K562 (cell line): ENCODE results near the gene IRF9. TPM values are rescaled to one million over a fixed set of nuclear protein-coding genes. Genes with fewer than 3 reads are reported as not detected.

ENCODE experiments used
- ATF4 ChIP-seq: fragments of 450-650 bp; formaldehyde crosslinking; IDR thresholded peaks from 2 replicates; pipeline ENCODE4 v1.4.0; 2022; ENCODE audit warnings: mild to moderate bottlenecking, moderate library complexity
- CBX3 ChIP-seq, 2 experiments: IDR thresholded peaks; 1 replicate in 1 of 2; 2 replicates in 1 of 2; pipeline ENCODE4 v1.6.1; 2012; ENCODE audit warnings: inconsistent platforms in 2 of 2, low read length in 2 of 2, borderline replicate concordance in 1 of 2, control low read depth in 1 of 2
- CCNT2 ChIP-seq: IDR thresholded peaks from 2 replicates; pipeline ENCODE4 v1.6.1; 2011; ENCODE audit warnings: borderline replicate concordance, low read depth, mild to moderate bottlenecking, moderate library complexity, mixed read lengths, low read length; ENCODE audit not compliant: insufficient read length; ENCODE audit errors: extremely low read depth
- CEBPB ChIP-seq: fragments of 450-650 bp; IDR thresholded peaks from 2 replicates; pipeline ENCODE4 v1.6.1; 2016; ENCODE audit warnings: missing genetic modification characterization, missing compliant biosample characterization
- FOXO4 ChIP-seq: fragments of 450-650 bp; formaldehyde crosslinking; IDR thresholded peaks from 2 replicates; pipeline ENCODE4 v1.4.0; 2020; ENCODE audit warnings: mild to moderate bottlenecking, moderate library complexity
- KDM1A ChIP-seq, 2 experiments: fragments of 450-650 bp; IDR thresholded peaks; 2 replicates each; pipeline ENCODE4 v1.6.1; 2016; ENCODE audit warnings: mild to moderate bottlenecking in 2 of 2
- MXI1 ChIP-seq: IDR thresholded peaks from 2 replicates; pipeline ENCODE4 v1.6.1; 2011; ENCODE audit warnings: low read depth, mild to moderate bottlenecking, improper control_type of control experiment, low read length
- NFATC3 ChIP-seq: fragments of 450-650 bp; IDR thresholded peaks from 2 replicates; pipeline ENCODE4 v1.6.1; 2017; ENCODE audit warnings: mild to moderate bottlenecking
- NFIC ChIP-seq: fragments of 450-650 bp; IDR thresholded peaks from 2 replicates; pipeline ENCODE4 v1.6.1; 2017; ENCODE audit warnings: mild to moderate bottlenecking, inconsistent platforms
- POLR2AphosphoS5 ChIP-seq: IDR thresholded peaks from 2 replicates; pipeline ENCODE4 v1.6.1; 2011; ENCODE audit warnings: mild to moderate bottlenecking, low read depth, low read length, moderate library complexity; ENCODE audit not compliant: control insufficient read depth, insufficient read depth
- POLR2H ChIP-seq: IDR thresholded peaks from 2 replicates; pipeline ENCODE4 v1.6.1; 2016; ENCODE audit warnings: missing genetic modification characterization, low read depth, mild to moderate bottlenecking, control low read depth, missing compliant biosample characterization, moderate library complexity
- PRMT5 ChIP-seq: sonication (generic); formaldehyde crosslinking; IDR thresholded peaks from 2 replicates; pipeline ENCODE4 v1.5.0; 2020; ENCODE audit warnings: missing genetic modification reagents
- SIN3A ChIP-seq, 2 experiments: fragments of 150-350 bp in 1 of 2; IDR thresholded peaks; 2 replicates each; pipeline ENCODE4 v1.6.1; 2011 to 2016; ENCODE audit warnings: borderline replicate concordance in 2 of 2, low read depth in 2 of 2, low read length in 2 of 2, mild to moderate bottlenecking in 2 of 2, moderate library complexity in 2 of 2; ENCODE audit not compliant: control insufficient read depth in 1 of 2
- SRSF9 ChIP-seq: fragments of 200-400 bp; formaldehyde crosslinking; IDR thresholded peaks from 2 replicates; pipeline ENCODE4 v1.6.1; 2017; ENCODE audit warnings: low read depth, low read length, borderline replicate concordance
- TAF15 ChIP-seq: fragments of 200-400 bp; formaldehyde crosslinking; IDR thresholded peaks from 2 replicates; pipeline ENCODE4 v1.6.1; 2017; ENCODE audit warnings: mild to moderate bottlenecking, low read depth, low read length, moderate library complexity
- THRAP3 ChIP-seq: fragments of 450-650 bp; IDR thresholded peaks from 2 replicates; pipeline ENCODE4 v1.6.1; 2016; ENCODE audit warnings: mild to moderate bottlenecking, inconsistent platforms, borderline replicate concordance
- ZMIZ1 ChIP-seq, 2 experiments: fragments of 150-350 bp in 1 of 2; IDR thresholded peaks; 2 replicates each; pipeline ENCODE4 v1.6.1; 2012 to 2016; ENCODE audit warnings: low read depth in 2 of 2, low read length in 2 of 2, mild to moderate bottlenecking in 1 of 2, moderate library complexity in 1 of 2
- ZNF134 ChIP-seq: fragments of 250-450 bp; sonication (Bioruptor Pico); conservative IDR thresholded peaks from 2 replicates; pipeline ENCODE4 v1.4.0; 2020
- ZNF263 ChIP-seq: sonication (generic); formaldehyde crosslinking; IDR thresholded peaks from 2 replicates; pipeline ENCODE4 v1.8.0; 2022; ENCODE audit warnings: mild to moderate bottlenecking, missing genetic modification reagents, borderline replicate concordance
- ZNF41 ChIP-seq: fragments of 250-450 bp; sonication (Bioruptor Pico); conservative IDR thresholded peaks from 2 replicates; pipeline ENCODE4 v1.4.0; 2020; ENCODE audit warnings: mild to moderate bottlenecking
- ZNF77 ChIP-seq: fragments of 250-450 bp; sonication (Bioruptor Pico); IDR thresholded peaks from 2 replicates; pipeline ENCODE4 v1.5.0; 2020
- ZZZ3 ChIP-seq: fragments of 450-650 bp; IDR thresholded peaks from 2 replicates; pipeline ENCODE4 v1.6.1; 2016; ENCODE audit warnings: antibody characterized with exemption, mild to moderate bottlenecking, moderate library complexity
- polyA plus RNA-seq, 8 experiments: library from polyadenylated mRNA; depleted of rRNA in 4 of 8; stranded (reverse) in 5 of 8; unstranded in 3 of 8; fragments of >200 nt; fragmentation: Nextera tagmentation in 2 of 8; fragmentation: Illumina TruSeq in 1 of 8; extraction: Ambion mirVana in 2 of 8; extraction: Trizol in 1 of 8; gene quantifications; 2 replicates each; pipeline versions ENCODE4 v1.2.1 to v1.2.3, GENCODE V29; 2011 to 2014; ENCODE audit warnings: inconsistent platforms in 1 of 8, missing spikeins in 1 of 8
- total RNA-seq, 7 experiments: library from RNA; depleted of rRNA in 6 of 7; stranded (reverse); fragments of >200 nt in 6 of 7; fragmentation: Illumina TruSeq in 2 of 7; extraction: Trizol in 2 of 7; gene quantifications; 2 replicates each; pipeline versions ENCODE4 v1.2.1 to v1.2.3, GENCODE V29; 2011 to 2021; ENCODE audit warnings: low replicate concordance in 1 of 7

The IRF9 gene
- total and polyA plus RNA-seq, 9 of the 15 experiments (the other 6 are each of a cell fraction or from before 2014, with no cell fraction given) = 0.79 to 14.8 (median 6.1) TPM

- TF ChIP-seq CEBPB (tag) (peak; percentile 62), THRAP3 (no peak), PRMT5 (CRISPR knock-in tag) (no peak), FOXO4 (CRISPR knock-in tag) (no peak), ZMIZ1 (IDR thresholded peaks at IDR 0.05; ENCODE audit: low read depth in 2 of 2, low read length in 2 of 2) (no peak), ZNF77 (CRISPR knock-in tag) (no peak), POLR2AphosphoS5 (no peak; the same call in 1 of the 2 replicates), SIN3A (IDR thresholded peaks at IDR 0.05; ENCODE audit: borderline replicate concordance in 2 of 2, control insufficient read depth in 1 of 2, low read depth in 2 of 2, low read length in 2 of 2) (peak; percentile 53 to 60; a peak in 2 of 4 replicates), CCNT2 (peak; percentile 57), POLR2H (peak; percentile 87), MXI1 (no peak), CBX3 (IDR thresholded peaks at IDR 0.05; ENCODE audit: borderline replicate concordance in 1 of 2, low read length in 2 of 2) (no peak), ZNF263 (CRISPR knock-in tag) (peak; percentile 94), NFATC3 (no peak), ATF4 (no peak), SRSF9 (no peak), KDM1A (IDR thresholded peaks at IDR 0.05) (no peak), NFIC (no peak; the same call in none of the 2 replicates), ZNF41 (0 out of 2 replicates have a peak, but pooled peaks have one; percentile 38), ZNF134 (CRISPR knock-in tag) (no peak), TAF15 (no peak), ZZZ3 (no peak)
Measured at GRCh38 chr14:24212924-24213865, 52.1 kb downstream of the IRF9 start, which contains the start of gene CHMP4A (continued).
